ENCODE results near the gene RNU1-3. TPM values are rescaled to one million over a fixed set of nuclear protein-coding genes. Genes with fewer than 3 reads are reported as not detected.
"Not testable (repeated sequence)": the region's sequence is repeated elsewhere in the genome, so short reads cannot be mapped to it uniquely, and the experiment has no call there.

The RNU1-3 gene
- total RNA-seq, 1 experiment from 2014 or later = 1,685 TPM

DNA sequence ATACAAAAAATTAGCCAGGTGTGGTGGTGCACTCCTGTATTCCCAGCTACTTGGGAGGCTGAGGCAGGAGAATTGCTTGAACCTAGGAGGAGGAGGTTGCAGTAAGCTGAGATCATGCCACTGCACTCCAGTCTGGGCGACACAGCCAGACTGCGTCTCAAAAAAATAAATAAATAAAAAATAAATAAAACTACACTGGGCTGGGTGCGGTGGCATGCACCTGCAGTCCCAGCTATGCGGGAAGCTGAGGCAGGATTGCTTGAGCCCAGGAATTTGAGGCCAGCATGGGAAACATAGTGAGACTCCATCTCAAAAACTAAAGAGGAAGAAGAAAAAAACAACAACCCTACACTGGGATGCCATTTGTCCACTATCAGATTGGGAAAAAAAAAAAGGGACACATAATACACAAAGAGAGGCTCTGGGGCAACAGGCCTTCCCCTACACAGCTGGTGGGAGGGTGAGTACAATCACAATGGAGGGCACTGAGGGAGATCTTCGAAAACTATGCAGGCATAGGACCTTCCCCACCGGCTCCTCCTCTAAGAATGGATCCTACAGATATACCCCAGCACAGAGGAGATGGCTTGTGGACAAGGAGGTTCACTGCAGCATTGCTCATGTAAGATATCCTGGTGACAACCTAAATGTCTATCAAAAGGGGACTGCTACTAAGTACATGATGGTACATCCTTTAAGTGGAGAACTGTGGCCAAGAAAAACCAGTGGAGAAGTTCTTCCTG is 33.0 kb downstream of the RNU1-3 start:
- RAD21 ChIA-PET (ENCODE audit: low non-redundant PET in 1 of 2, low total read pairs in 2 of 2, uncharacterized antibody in 2 of 2, unreplicated experiment in 2 of 2); H3K9me2 ChIP-seq (ENCODE audit: insufficient read depth); H3K4me1 ChIP-seq (ENCODE audit: control insufficient read depth in 1 of 2, insufficient read depth in 2 of 2, low read length in 2 of 2); H3K9ac ChIP-seq (ENCODE audit: low read length); POLR2A ChIA-PET; intact Hi-C loops (cut with micrococcal nuclease); DNase-seq (ENCODE audit: low read depth, low spot score); ATAC-seq; H3K4me2 ChIP-seq (ENCODE audit: low read length); H2AFZ ChIP-seq (ENCODE audit: low read depth, low read length, poor library complexity, severe bottlenecking); H3K27ac ChIP-seq (ENCODE audit: low read depth, low read length); H3K27me3 ChIP-seq (ENCODE audit: insufficient read depth, low read length); H4K20me1 ChIP-seq (ENCODE audit: insufficient read depth); H3K9me3 ChIP-seq (ENCODE audit: control insufficient read depth in 1 of 2, insufficient read depth in 1 of 2, low read depth in 1 of 2, low read length in 2 of 2); H3K4me3 ChIP-seq (replicated peaks in 1 of 2; ENCODE audit: low read depth in 1 of 2, low read length in 2 of 2); BruUV-seq (replicated peaks): not testable (repeated sequence)
- CTCF ChIA-PET = interaction anchor here (1.4 to 2.1 kb wide), 3 partner anchors 9 to 13 kb away, joined by 5 to 8 read pairs (median 6); no protein-coding TSS in a partner anchor
- Histone ChIP-seq H3K79me2 (ENCODE audit: insufficient read depth, low read length) (peaks cover 31% of the 10 kb centered on the region), H3K36me3 (ENCODE audit: control insufficient read depth in 1 of 2, insufficient read depth in 2 of 2, low read length in 2 of 2) (peaks cover 31 to 32% of the 10 kb centered on the region in 2 experiments; a peak in 3 of 4 replicates)

DNA sequence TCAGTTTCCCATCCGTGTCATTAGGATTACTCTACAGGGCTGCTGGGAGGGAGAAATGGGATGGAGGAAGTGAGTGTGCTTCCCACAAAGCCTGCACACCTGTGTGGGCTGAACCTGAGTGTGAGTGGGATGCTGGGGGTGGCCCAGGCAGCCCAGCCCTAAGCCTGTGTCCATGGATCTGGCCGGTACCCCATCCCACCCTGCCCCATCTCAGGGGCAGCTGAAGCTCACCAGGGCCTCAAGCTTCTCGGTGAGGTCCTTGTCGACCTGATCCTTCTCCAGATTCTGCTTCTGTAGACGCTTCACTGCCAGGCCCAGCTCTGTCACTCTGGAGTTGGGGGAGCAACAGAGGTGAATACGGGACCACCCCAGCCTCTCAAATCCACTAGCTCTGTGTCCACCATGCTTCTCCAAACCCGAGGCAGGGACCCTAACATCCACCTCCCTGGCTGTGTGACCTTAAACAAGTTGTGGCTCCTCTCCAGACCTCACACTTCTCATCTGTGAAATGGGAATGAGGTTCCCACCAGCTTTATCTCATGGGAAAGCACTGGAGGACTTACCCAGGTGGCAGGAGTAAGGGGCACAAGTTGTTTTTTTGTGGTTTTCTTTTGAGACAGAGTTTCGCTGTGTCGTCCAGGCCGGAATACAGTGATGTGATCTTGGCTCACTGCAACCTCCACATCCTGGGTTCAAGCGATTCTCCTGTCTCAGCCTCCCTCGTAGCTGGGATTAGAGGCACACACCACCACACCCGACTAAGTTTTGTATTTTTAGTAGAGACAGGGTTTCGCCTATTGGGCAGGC is 34.5 kb downstream of the RNU1-3 start:
- not testable (repeated sequence) for H2AFZ ChIP-seq (ENCODE audit: low read depth, low read length, poor library complexity, severe bottlenecking)
- CTCF ChIA-PET = interaction anchor here (1.2 to 1.4 kb wide), 2 partner anchors 11 kb away, joined by 4 to 6 read pairs; no protein-coding TSS in a partner anchor

More for the DNA sequence above, 34.5 kb downstream of the RNU1-3 start:
- H3K27ac ChIP-seq (ENCODE audit: low read depth, low read length); H4K20me1 ChIP-seq (ENCODE audit: insufficient read depth); POLR2A ChIA-PET; intact Hi-C loops (cut with micrococcal nuclease); H3K4me1 ChIP-seq (ENCODE audit: control insufficient read depth in 1 of 2, insufficient read depth in 2 of 2, low read length in 2 of 2); H3K4me2 ChIP-seq (ENCODE audit: low read length); H3K9me2 ChIP-seq (ENCODE audit: insufficient read depth); ATAC-seq; H3K4me3 ChIP-seq (replicated peaks in 1 of 2; ENCODE audit: low read depth in 1 of 2, low read length in 2 of 2); H3K9me3 ChIP-seq (ENCODE audit: control insufficient read depth in 1 of 2, insufficient read depth in 1 of 2, low read depth in 1 of 2, low read length in 2 of 2); H3K9ac ChIP-seq (ENCODE audit: low read length); BruUV-seq (replicated peaks); RAD21 ChIA-PET (ENCODE audit: low non-redundant PET in 1 of 2, low total read pairs in 2 of 2, uncharacterized antibody in 2 of 2, unreplicated experiment in 2 of 2); H3K27me3 ChIP-seq (ENCODE audit: insufficient read depth, low read length); DNase-seq (ENCODE audit: low read depth, low spot score): not testable (repeated sequence)
- H3K79me2 ChIP-seq (ENCODE audit: insufficient read depth, low read length) = peaks cover 20% of the 10 kb centered on the region
- H3K36me3 ChIP-seq (ENCODE audit: control insufficient read depth in 1 of 2, insufficient read depth in 2 of 2, low read length in 2 of 2) = peaks cover 35 to 36% of the 10 kb centered on the region in 2 experiments; a peak in 3 of 4 replicates

Data from HCT116 (cell line).